NCI-H128 (cell line): ENCODE data around the gene NHEJ1.
"Not testable (repeated sequence)": the region's sequence is repeated elsewhere in the genome, so short reads cannot be mapped to it uniquely, and the experiment has no call there.

Experiments
- DNase-seq: peaks from one replicate; lab custom pipeline; 2025; ENCODE audit not compliant: unreplicated experiment; lab: John Stamatoyannopoulos, UW

The NHEJ1 gene

GRCh38 chr2:219160186-219161017 is at the start of gene NHEJ1:
Gene NHEJ1 (minus strand): TSS chr2:219160815. CDS start chr2:219158362, 2,453 bp downstream.
- peak; percentile 61 for DNase-seq

DNA sequence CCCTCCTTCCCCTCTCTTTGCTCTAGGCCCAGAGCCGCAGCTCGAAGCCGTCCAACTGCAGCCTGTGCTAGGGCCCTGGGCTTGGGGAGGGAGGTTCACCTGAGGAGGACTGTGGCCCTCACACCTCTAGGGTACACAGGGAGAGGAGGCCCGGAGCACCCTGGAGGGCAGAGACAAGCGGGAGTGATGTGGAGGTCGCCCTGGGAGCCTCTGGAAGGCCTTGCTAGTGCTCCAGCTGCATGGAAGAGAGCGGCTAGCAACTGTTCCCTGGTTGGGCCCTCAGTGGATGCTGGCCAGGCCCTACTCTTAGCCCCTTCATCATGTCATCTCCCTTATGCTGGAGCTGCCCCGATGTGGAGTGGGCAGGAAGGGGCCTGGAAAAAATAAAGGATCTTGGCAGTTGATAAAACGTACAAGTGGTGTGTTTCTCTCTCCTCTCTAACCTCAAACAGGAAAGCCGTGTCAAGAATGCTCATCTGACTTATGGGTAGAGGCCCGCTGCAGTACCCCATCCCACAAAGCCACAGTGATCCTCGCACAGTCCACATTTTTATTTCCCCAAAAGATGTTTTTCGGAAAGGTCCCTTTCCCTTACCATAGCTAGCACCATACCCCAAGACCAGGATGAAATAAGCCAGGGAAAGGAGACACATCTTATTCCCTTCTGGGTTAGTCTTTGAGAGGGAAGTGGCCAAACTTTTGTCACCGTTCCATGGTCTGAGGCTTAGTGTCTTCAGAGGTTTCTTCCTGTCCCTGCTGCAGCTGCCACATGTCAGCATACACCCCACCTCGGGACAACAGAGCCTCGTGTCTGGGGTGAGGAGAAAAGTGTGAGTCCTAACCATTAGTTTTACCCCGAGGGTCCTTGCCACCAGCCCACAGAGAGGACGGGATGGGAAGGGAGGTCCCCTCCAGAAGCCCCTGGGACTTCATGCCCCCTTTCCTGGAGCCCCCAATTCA is 48.9 kb upstream of the NHEJ1 start:
- DNase-seq, result no peak

GRCh38 chr2:219207884-219208740 is 47.5 kb upstream of the NHEJ1 start:
- no peak for DNase-seq

GRCh38 chr2:219207134-219207883 is 46.7 kb upstream of the NHEJ1 start:
- DNase-seq, result no peak

GRCh38 chr2:219206328-219207133 is 45.9 kb upstream of the NHEJ1 start, which contains the start of gene ZFAND2B:
Gene ZFAND2B (plus strand): TSS chr2:219206782. CDS start chr2:219206988, 206 bp downstream.
- peak; percentile 57 for DNase-seq

DNA sequence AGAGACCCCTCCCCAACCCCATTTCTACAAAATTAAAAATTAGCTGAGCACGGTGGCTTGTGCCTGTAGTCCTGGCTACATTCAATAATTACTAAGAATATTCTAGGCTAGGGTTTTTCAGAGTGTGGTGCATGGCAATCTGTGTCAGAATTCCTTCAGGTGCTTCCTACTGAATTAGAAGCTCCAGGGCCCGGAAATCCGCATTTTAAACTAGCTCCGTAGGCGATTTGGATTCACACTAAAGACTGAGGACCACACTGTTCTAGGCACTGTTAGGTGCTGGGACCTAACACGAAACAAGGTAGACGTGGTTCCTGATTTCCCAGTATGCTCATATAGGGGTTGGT is 45.3 kb upstream of the NHEJ1 start:
- DNase-seq, result no peak

DNA sequence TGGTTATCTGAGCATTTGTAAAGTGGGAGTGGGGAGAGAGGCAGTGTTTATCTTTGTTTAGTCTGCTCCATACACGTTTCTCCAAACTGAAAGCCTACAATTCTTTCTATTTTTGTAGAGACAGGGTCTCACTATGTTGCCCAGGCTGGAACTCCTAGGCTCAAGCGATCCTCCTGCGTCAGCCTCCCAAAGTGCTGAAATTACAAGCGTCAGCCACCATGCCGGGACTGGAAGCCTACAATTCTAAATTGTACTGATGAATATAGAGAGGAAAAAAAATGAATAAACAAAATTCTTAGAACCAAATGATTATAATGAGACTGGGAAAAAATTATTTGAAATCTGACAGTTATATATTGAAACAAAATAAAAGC is 44.5 kb upstream of the NHEJ1 start:
- DNase-seq, result no peak

DNA sequence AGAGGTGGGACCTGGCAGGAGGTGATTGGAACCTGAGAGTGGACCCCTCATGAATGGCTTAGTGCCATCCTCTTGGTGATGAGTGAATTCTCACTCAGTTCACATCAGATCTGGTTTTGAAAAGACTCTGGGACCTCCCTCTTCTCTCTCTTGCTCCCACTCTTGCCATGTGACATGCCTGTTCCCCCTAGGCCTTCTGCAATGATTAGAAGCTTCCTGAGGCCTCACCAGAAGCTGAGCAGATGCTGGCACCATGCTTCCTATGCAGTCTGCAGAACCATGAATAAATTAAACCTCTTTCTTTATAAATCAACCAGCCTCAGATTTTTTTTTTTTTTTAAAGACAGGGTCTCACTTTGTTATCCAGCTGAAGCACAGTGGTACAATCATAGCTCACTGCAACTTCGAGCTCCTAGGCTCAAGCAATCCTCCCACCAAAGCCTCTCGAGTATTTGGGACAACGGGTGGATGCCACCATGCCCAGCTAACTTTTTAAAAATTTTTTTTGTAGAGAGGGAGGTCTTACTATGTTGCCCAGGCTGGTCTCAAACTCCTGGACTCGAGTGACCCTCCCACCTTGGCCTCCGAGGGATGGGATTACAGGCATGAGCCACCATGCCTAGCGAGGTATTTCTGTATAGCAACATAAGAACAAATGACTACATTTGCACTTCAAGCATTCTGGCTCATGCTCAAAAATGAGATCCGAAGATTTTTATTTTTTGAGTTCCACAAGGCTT is 44.0 kb upstream of the NHEJ1 start:
- DNase-seq, result no peak

GRCh38 chr2:219201331-219201730 is 40.7 kb upstream of the NHEJ1 start:
- DNase-seq, result not testable (repeated sequence)

DNA sequence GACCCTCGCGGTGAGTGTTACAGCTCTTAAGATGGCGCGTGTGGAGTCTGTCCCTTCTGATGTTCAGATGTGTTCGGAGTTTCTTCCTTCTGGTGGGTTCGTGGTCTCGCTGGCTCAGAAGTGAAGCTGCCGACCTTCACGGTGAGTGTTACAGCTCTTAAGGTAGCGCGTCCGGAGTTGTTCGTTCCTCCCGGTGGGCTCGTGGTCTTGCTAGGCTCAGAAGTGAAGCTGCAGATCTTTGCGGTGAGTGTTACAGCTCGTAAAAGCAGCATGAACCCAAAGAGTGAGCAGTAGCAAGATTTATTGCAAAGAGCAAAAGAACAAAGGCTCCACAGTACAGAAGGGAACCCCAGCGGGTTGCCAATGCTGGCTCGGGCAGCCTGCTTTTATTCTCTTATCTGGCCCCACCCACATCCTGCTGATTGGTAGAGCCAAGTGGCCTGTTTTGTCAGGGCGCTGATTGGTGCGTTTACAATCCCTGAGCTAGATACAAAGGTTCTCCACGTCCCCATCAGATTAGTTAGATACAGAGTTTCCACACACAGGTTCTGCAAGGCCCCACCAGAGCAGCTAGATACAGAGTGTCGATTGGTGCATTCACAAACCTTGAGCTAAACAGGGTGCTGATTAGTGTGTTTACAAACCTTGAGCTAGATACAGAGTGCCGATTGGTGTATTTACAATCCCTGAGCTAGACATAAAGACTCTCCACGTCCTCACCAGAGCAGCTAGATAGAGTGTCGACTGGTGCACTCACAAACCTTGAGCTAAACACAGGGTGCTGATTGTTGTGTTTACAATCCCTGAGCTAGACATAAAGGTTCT is 40.1 kb upstream of the NHEJ1 start:
- DNase-seq, result not testable (repeated sequence)

DNA sequence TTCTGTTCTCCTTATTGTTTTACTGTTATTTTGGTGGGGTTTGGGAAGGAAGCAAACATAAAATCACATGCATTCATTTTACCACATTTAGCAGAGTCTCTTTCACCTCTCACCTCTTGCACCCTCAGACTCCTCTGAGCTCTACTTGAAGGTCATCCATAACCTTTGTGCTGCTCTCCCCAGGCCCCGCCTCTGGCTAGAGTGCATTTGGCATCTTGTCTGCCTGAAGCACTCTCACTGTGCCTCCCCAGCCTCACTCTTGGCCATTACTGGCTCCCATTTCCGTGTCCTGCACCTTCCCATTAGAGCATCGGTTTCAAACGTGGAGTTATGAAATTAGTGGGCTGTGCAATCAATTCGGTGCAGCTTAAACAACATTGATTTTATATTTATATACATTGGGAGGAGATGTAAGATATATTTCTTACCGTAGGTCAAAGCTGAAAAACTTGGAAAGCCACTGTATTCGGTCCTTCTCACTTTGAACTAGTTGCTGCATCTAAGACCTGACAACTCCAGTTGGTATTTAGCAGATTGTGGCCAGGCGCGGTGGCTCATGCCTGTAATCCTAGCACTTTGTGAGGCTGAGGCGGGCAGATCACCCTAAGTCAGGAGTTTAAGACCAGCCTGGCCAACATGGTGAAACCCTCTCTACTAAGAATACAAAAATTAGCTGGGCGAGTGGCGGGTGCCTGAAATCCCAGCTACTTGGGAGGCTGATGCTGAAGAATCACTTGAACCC is 39.0 kb upstream of the NHEJ1 start:
- no peak for DNase-seq

GRCh38 chr2:219198974-219199373 is 38.4 kb upstream of the NHEJ1 start:
- no peak for DNase-seq

- DNase-seq, result no peak
Measured at GRCh38 chr2:219197388-219197787, 36.8 kb upstream of the NHEJ1 start.

DNA sequence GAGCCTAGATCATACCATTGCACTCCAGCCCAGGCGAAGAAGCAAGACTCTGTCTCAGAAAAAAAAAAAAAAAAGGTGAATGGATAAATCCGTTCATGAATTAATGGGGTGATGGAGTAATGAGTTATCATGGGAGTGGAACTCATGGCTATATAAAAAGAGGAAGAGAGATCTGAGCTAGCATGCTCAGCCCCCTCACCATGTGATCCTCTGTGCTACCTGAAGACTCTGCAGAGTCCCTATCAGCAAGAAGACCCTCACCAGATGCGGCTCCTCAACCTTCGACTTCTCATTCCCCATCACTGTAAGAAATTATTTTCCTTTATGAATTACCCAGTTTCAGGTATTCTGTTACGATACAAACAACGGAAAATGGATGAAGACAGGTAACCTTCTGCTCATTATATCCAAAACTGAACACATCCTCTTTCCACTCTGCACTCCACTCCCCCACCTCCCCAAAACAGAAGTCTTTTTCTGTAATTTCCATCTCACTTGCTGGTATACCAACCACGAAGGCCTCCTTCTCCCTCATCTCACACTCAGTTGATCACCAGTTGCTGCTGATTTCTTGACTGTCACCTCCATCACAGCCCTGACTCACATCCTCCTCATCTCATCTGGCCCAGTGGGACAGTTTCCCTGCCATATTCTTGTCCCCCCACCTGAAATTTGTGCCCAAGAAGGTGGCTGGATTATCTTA is 26.3 kb upstream of the NHEJ1 start:
- DNase-seq, result no peak

GRCh38 chr2:219184121-219184520 is 23.5 kb upstream of the NHEJ1 start:
- no peak for DNase-seq

- no peak for DNase-seq
Measured at GRCh38 chr2:219183151-219183772, 22.6 kb upstream of the NHEJ1 start.
